Activated naive CD8-positive, alpha-beta T cell treated with anti-CD3 and anti-CD28 coated beads, Interleukin-2, amount 10 ng/mL, durations not matched to agents 7 days and 5 days (primary cell): ENCODE measurements around the gene ZNF638. TPM values are rescaled to one million over a fixed set of nuclear protein-coding genes. Genes with fewer than 3 reads are reported as not detected.
"Not testable (repeated sequence)": the region's sequence is repeated elsewhere in the genome, so short reads cannot be mapped to it uniquely, and the experiment has no call there.

Source experiments
- ATAC-seq: fragments of 150-1000 bp; cut with Tn5 transposase; one replicate; pipeline ENCODE4 v1.10.0; 2021; ENCODE audit warnings: low read depth, moderate library complexity
- POLR2A ChIA-PET: fragments of 350-600 bp; sonication (Branson Sonifier 250); formaldehyde crosslinking; loops from one replicate; lab custom pipeline; 2021; ENCODE audit warnings: antibody characterized with exemption; lab: Charles Lee
- DNase-seq: peaks from one replicate; pipeline ENCODE4 v3.0.0; 2021
- H3K27ac Mint-ChIP-seq: one replicate; pipeline ENCODE4 v1.8.0; 2022; ENCODE audit warnings: mild to moderate bottlenecking, mixed read lengths
- H3K27me3 Mint-ChIP-seq: one replicate; pipeline ENCODE4 v1.8.0; 2022; ENCODE audit warnings: mild to moderate bottlenecking, moderate library complexity, mixed read lengths
- H3K36me3 Mint-ChIP-seq: one replicate; pipeline ENCODE4 v1.8.0; 2021; ENCODE audit warnings: mild to moderate bottlenecking, mixed read lengths
- H3K4me1 Mint-ChIP-seq: one replicate; pipeline ENCODE4 v1.8.0; 2021; ENCODE audit warnings: mixed read lengths
- H3K4me3 Mint-ChIP-seq: one replicate; pipeline ENCODE4 v1.8.0; 2022; ENCODE audit warnings: mild to moderate bottlenecking, moderate library complexity, mixed read lengths
- H3K9me3 Mint-ChIP-seq: one replicate; pipeline ENCODE4 v1.8.0; 2021; ENCODE audit warnings: mixed read lengths
- total RNA-seq, 2 experiments: library from RNA; stranded (reverse); gene quantifications; one replicate each; pipeline ENCODE4 v1.2.3, GENCODE V29; 2021

Gene ZNF638
- total RNA-seq, 2 experiments from 2014 or later = 99.1 to 101 TPM

DNA sequence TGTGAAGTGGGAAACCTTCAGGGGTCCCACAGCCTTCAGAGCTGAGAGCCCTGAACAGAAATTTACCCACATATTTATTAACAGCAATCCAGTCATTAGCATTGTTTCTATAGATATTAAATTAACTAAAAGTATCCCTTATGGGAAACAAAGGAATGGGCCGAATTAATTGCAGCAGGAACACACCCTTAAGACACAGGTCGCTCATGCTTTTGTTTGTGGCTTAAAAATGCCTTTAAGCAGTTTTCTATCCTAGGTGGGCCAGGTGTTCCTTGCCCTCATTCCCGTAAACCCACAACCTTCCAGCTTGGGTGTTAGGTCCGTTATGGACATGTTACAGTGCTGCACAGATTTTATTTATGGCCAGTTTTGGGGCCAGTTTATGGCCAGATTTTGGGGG, 13.7 kb upstream of the ZNF638 start:
- DNase-seq, H3K27ac Mint-ChIP-seq, H3K4me3 Mint-ChIP-seq, POLR2A ChIA-PET, ATAC-seq, H3K4me1 Mint-ChIP-seq, H3K36me3 Mint-ChIP-seq: not testable (repeated sequence)
- peaks cover 39% of the 10 kb centered on the region for H3K9me3 Mint-ChIP-seq
- peaks cover 12% of the 10 kb centered on the region for H3K27me3 Mint-ChIP-seq

GRCh38 chr2:71323386-71323785, 8.2 kb upstream of the ZNF638 start:
- Mint-ChIP-seq H3K27ac (no peak overlapping the region), H3K9me3 (peaks cover 30% of the 10 kb centered on the region), H3K36me3 (peaks cover 7% of the 10 kb centered on the region), H3K4me1 (no peaks in the 10 kb centered on the region), H3K27me3 (peaks cover 6% of the 10 kb centered on the region), H3K4me3 (no peak overlapping the region)
- ATAC-seq = no peak
- no peak for DNase-seq
- POLR2A ChIA-PET = no interaction called here

- POLR2A ChIA-PET = no interaction called here
- peaks cover 14% of the 10 kb centered on the region for H3K27me3 Mint-ChIP-seq
- H3K9me3 Mint-ChIP-seq = peaks cover 6% of the 10 kb centered on the region
- no peak overlapping the region for H3K27ac Mint-ChIP-seq
- H3K4me1 Mint-ChIP-seq = no peaks in the 10 kb centered on the region
- peaks cover 3% of the 10 kb centered on the region for H3K36me3 Mint-ChIP-seq
- DNase-seq (no peak), ATAC-seq (no peak)
- no peak overlapping the region for H3K4me3 Mint-ChIP-seq
Observed at GRCh38 chr2:71326968-71327367, 4.6 kb upstream of the ZNF638 start.

GRCh38 chr2:71327916-71328315, 3.7 kb upstream of the ZNF638 start:
- Mint-ChIP-seq H3K27ac (no peak overlapping the region), H3K36me3 (peaks cover 3% of the 10 kb centered on the region), H3K4me1 (peaks cover 3% of the 10 kb centered on the region), H3K9me3 (no peaks in the 10 kb centered on the region), H3K4me3 (no peak overlapping the region), H3K27me3 (peaks cover 14% of the 10 kb centered on the region)
- no peak for ATAC-seq
- DNase-seq = no peak
- POLR2A ChIA-PET = no interaction called here

GRCh38 chr2:71330155-71330554, 1.4 kb upstream of the ZNF638 start:
- no peaks in the 10 kb centered on the region for H3K9me3 Mint-ChIP-seq
- POLR2A ChIA-PET = no interaction called here

DNA sequence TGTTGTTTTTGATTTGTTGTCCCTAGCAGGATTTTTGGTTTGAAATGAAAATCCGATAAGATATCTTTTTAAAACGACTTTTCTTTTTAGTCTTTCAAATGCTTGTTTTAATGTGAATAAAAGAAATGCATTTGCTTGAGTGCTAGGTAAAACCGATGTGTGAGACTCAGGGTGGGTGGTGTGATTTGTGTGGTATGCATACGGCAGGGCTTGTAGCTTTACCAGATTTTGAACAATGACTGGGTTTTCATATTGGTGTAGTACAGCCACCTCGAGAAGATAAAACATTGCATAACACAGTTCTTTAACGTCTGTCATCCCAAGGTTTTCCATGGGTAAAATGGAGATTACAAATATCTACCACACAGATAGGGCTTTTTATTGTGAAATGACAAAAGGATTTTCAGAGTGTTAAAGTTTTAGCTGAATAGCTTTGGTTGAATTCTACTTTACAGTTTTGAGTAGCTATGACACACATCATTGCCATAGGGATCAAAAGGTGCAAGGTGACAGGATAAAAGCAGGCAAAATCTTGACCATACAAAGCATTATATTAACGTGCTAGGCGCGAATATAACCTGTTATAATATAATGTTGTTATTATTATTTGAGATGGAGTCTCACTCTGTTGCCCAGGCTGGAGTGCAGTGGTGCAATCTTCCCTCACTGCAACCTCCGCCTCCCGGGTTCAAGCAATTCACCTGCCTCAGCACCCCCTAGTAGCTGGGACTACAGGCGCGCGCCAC, 824 bp upstream of the ZNF638 start:
- POLR2A ChIA-PET = interaction anchor here (0.6 to 2.6 kb wide), 7 partner anchors 9 to 262 kb away, joined by 3 to 10 read pairs (median 5); partner anchors contain the start of genes MPHOSPH10, NAGK and PAIP2B
- no peak for ATAC-seq
- peaks cover 16% of the 10 kb centered on the region for H3K4me1 Mint-ChIP-seq
- DNase-seq = no peak
- peaks cover 14% of the 10 kb centered on the region for H3K36me3 Mint-ChIP-seq
- no peak overlapping the region for H3K27ac Mint-ChIP-seq
- H3K9me3 Mint-ChIP-seq = no peaks in the 10 kb centered on the region
- H3K27me3 Mint-ChIP-seq = peaks cover 14% of the 10 kb centered on the region
- peak overlapping the region; percentile 100 for H3K4me3 Mint-ChIP-seq

More at GRCh38 chr2:71330155-71330554, 1.4 kb upstream of the ZNF638 start:
- peaks cover 14% of the 10 kb centered on the region for H3K36me3 Mint-ChIP-seq
- H3K27ac Mint-ChIP-seq = no peak overlapping the region
- peaks cover 14% of the 10 kb centered on the region for H3K27me3 Mint-ChIP-seq
- no peak for DNase-seq
- H3K4me1 Mint-ChIP-seq = peaks cover 16% of the 10 kb centered on the region
- ATAC-seq = no peak
- H3K4me3 Mint-ChIP-seq = no peak overlapping the region

DNA sequence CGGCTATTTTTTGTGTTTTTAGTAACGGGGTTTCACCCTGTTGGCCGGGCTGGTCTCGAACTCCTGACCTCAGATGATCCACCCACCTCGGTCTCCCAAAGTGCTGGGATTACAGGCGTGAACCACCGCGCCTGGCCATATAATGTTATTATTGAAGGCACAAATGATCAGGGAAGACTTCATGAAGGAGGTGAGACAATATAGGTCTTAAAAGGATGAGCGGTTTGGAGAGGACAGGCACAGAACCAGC, 326 bp upstream of the ZNF638 start:
- ATAC-seq, H3K9me3 Mint-ChIP-seq, DNase-seq: not testable (repeated sequence)
- peaks cover 14% of the 10 kb centered on the region for H3K27me3 Mint-ChIP-seq
- peak overlapping the region; percentile 100 for H3K27ac Mint-ChIP-seq
- POLR2A ChIA-PET = interaction anchor here (0.6 to 2.6 kb wide), 10 partner anchors 9 to 1375 kb away, joined by 3 to 10 read pairs (median 4); partner anchors contain the start of genes MPHOSPH10, NAGK and PAIP2B
- H3K4me3 Mint-ChIP-seq = peak overlapping the region; percentile 100
- H3K36me3 Mint-ChIP-seq = peaks cover 14% of the 10 kb centered on the region
- H3K4me1 Mint-ChIP-seq = peaks cover 16% of the 10 kb centered on the region

DNA sequence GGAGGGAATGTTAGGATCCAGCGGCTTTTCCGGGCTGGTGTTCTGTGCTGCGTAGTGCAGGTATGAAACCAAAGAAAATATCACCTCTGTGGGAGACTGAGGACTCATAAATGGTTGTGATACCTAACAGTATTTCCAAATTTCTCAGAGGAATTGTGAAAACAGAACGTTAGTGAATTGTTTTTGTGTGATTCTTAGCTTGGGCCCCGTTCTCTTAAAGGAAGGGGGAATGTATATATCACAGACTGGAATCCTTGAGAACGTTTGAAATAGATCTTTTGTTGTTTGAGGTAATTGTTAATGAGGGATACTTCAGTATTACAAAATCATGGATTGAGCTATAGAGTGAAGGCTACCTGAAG, 834 bp downstream of the ZNF638 start:
- Mint-ChIP-seq H3K9me3 (no peaks in the 10 kb centered on the region), H3K36me3 (peaks cover 14% of the 10 kb centered on the region), H3K27ac (peak overlapping the region; percentile 100), H3K4me3 (peak overlapping the region; percentile 100), H3K27me3 (peaks cover 14% of the 10 kb centered on the region), H3K4me1 (peaks cover 19% of the 10 kb centered on the region)
- no peak for ATAC-seq
- POLR2A ChIA-PET = interaction anchor here (1.3 to 2.6 kb wide), 3 partner anchors 8 to 202 kb away, joined by 3 to 10 read pairs (median 3); partner anchors contain the start of gene MPHOSPH10
- DNase-seq = no peak

DNA sequence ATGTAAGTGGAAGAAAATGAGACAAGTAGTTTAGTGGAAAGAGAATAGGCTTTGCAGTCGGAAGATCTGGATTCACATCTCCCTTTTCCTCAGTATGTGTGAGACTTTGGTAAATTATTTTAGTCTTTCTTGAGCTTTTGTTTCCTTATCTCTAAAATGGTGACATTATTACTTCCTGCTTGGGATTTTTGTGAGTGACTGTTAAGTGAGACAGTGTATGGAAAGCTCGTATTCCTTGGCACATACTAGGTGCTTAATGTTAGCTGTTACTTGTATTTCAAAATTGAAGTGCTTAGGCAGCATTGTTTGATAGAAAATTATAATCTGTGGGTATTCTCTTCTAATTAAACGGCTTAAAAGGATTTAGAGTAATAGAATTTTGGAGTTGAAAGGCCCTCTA, 2.0 kb downstream of the ZNF638 start:
- Mint-ChIP-seq H3K36me3 (peaks cover 18% of the 10 kb centered on the region), H3K4me1 (peaks cover 27% of the 10 kb centered on the region), H3K4me3 (peak overlapping the region; percentile 100), H3K27me3 (peaks cover 10% of the 10 kb centered on the region), H3K9me3 (no peaks in the 10 kb centered on the region), H3K27ac (no peak overlapping the region)
- POLR2A ChIA-PET = interaction anchor here (2.6 kb wide), 1 partner anchor 203 kb away, joined by 10 read pairs; the partner anchor contains the start of gene MPHOSPH10
- ATAC-seq (no peak), DNase-seq (no peak)

DNA sequence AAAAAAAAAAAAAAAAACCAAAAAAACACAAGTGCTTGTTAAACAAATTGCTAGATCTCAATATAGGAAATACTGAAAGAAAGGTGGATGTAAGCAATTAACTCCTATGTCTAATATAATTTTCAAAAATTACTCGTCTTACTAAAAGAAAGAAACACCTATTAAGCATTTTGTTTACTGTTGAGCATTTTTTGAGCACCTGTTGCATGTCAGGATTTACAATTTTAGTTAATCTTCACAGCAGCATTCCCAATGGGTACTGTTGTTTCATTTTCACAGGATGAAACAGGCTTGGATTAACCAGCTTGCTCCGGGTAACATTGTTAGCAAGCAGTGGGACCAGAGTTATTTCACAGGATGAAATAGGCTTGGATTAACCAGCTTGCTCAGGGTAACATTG, 4.8 kb downstream of the ZNF638 start:
- no peaks in the 10 kb centered on the region for H3K9me3 Mint-ChIP-seq
- no peak overlapping the region for H3K4me3 Mint-ChIP-seq
- H3K4me1 Mint-ChIP-seq = peaks cover 38% of the 10 kb centered on the region
- ATAC-seq = no peak
- H3K27me3 Mint-ChIP-seq = no peaks in the 10 kb centered on the region
- peaks cover 32% of the 10 kb centered on the region for H3K36me3 Mint-ChIP-seq
- no peak for DNase-seq
- no peak overlapping the region for H3K27ac Mint-ChIP-seq
- POLR2A ChIA-PET = no interaction called here

GRCh38 chr2:71336802-71337201, 5.2 kb downstream of the ZNF638 start:
- no peaks in the 10 kb centered on the region for H3K27me3 Mint-ChIP-seq
- DNase-seq (no peak), ATAC-seq (no peak)
- no peaks in the 10 kb centered on the region for H3K9me3 Mint-ChIP-seq
- peaks cover 38% of the 10 kb centered on the region for H3K4me1 Mint-ChIP-seq
- POLR2A ChIA-PET = no interaction called here
- no peak overlapping the region for H3K4me3 Mint-ChIP-seq
- no peak overlapping the region for H3K27ac Mint-ChIP-seq
- H3K36me3 Mint-ChIP-seq = peaks cover 32% of the 10 kb centered on the region

DNA sequence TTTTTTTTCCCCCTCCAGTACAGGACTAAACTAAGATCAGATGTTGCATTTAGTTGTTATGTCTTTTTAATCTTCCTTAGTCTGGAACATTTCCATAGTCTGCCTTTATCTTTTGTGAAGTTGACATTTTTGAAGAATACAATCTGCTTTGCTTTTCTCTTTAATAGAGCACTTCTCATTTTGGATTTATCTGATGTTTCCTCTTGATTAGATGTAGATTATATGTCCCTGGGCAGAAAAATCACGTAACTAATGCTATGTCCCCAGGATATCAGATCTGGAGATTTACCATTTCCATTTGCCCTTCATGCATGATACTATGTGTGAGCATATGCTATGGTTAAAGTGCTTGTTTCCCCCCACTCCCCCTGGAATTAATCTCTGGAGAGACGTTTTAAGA, 6.2 kb downstream of the ZNF638 start:
- ATAC-seq = no peak
- POLR2A ChIA-PET = no interaction called here
- Mint-ChIP-seq H3K27me3 (no peaks in the 10 kb centered on the region), H3K4me1 (peaks cover 37% of the 10 kb centered on the region), H3K9me3 (no peaks in the 10 kb centered on the region), H3K4me3 (no peak overlapping the region), H3K27ac (no peak overlapping the region), H3K36me3 (peaks cover 33% of the 10 kb centered on the region)
- DNase-seq = no peak

DNA sequence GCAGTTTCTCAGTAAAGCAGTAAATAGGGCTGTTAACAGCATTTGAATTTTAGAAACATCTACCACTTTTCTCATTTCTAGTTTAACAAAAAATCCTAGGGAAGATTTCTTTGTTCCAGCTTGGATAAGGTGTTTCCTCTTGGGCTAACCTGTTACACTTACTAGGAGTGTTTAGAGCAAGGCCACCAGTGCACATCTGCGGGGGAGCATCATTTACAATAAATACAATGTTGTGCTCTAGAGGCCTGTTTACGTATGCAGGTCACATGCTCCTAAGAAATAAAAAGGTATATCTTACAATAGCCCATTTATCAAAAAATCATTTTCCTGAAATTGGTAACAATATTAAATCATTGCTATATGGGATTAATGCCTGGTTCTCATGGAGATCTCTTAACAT, 8.1 kb downstream of the ZNF638 start:
- Mint-ChIP-seq H3K4me1 (peaks cover 27% of the 10 kb centered on the region), H3K4me3 (no peak overlapping the region), H3K9me3 (no peaks in the 10 kb centered on the region), H3K36me3 (peaks cover 32% of the 10 kb centered on the region), H3K27ac (no peak overlapping the region), H3K27me3 (no peaks in the 10 kb centered on the region)
- POLR2A ChIA-PET = interaction anchor here (1.0 kb wide), 1 partner anchor 8 kb away, joined by 3 read pairs; the partner anchor contains the start of gene ZNF638
- DNase-seq = no peak
- ATAC-seq = no peak

GRCh38 chr2:71340176-71340575, 8.6 kb downstream of the ZNF638 start:
- Mint-ChIP-seq H3K4me1 (peaks cover 25% of the 10 kb centered on the region), H3K4me3 (no peak overlapping the region), H3K27me3 (no peaks in the 10 kb centered on the region), H3K27ac (no peak overlapping the region), H3K36me3 (peaks cover 28% of the 10 kb centered on the region), H3K9me3 (no peaks in the 10 kb centered on the region)
- POLR2A ChIA-PET = interaction anchor here (1.0 kb wide), 1 partner anchor 8 kb away, joined by 3 read pairs; the partner anchor contains the start of gene ZNF638
- ATAC-seq = no peak
- no peak for DNase-seq
